ENCODE data around the gene XYLT1. TPM values are rescaled to one million over a fixed set of nuclear protein-coding genes. Genes with fewer than 3 reads are reported as not detected.
A peak's percentile ranks its signal among the peaks of the same experiment; 100 is the strongest.
"Not testable (repeated sequence)": the region's sequence is repeated elsewhere in the genome, so short reads cannot be mapped to it uniquely, and the experiment has no call there.

XYLT1 gene
- polyA plus RNA-seq, 1 donor (not counting 4 experiments of a cell fraction or from before 2014, with no cell fraction given) = 4.4 TPM

DNA sequence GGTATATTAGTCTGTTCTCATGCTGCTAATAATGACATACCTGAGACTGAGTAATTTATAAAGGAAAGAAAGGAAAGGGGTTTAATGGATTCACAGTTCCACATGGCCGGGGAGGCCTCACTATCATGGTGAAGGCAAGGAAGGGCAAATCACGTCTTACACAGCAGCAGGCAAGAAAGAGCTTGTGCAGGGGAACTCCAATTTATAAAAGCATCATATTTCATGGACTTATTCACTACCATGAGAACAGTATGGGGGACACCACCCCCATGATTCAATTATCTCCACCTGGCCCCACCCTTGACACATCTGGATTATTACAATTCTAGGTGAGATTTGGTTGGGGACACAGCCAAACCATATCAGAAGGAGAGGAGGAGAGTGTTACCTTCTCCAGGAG lies 17.7 kb upstream of the XYLT1 start:
- no peak overlapping the region for H3K9ac ChIP-seq (ENCODE audit: control insufficient read depth, extremely low read depth, insufficient read depth, low read length)
- H3K9me3 ChIP-seq (ENCODE audit: control insufficient read depth, low read depth, low read length) = no peaks in the 10 kb centered on the region
- no peak for FAIRE-seq
- H3K27ac ChIP-seq (ENCODE audit: control insufficient read depth, insufficient read depth, low read length) = no peak overlapping the region
- no peaks in the 10 kb centered on the region for H3K9me1 ChIP-seq (ENCODE audit: control insufficient read depth, extremely low read depth, insufficient read depth, low read length)
- no peaks in the 10 kb centered on the region for H4K20me1 ChIP-seq (ENCODE audit: control insufficient read depth, extremely low read depth, insufficient read depth, low read length)
- dilution Hi-C loops (cut with MboI; ENCODE audit: extremely low pct_ligation_motif_present, low sequenced_read_pairs) = no loop called here
- H3K4me1 ChIP-seq (ENCODE audit: control insufficient read depth, extremely low read depth, insufficient read depth, low read length) = peaks cover 8% of the 10 kb centered on the region
- peak overlapping the region; percentile 47 for H2AFZ ChIP-seq (ENCODE audit: control insufficient read depth, low read length)
- H3K36me3 ChIP-seq (ENCODE audit: control insufficient read depth in 2 of 2, extremely low read depth in 1 of 2, insufficient read depth in 2 of 2, low read length in 2 of 2) = no peaks in the 10 kb centered on the region
- DNase-seq (ENCODE audit: low read depth, low spot score) = no peak
- no peak for TF ChIP-seq EZH2 (IDR thresholded peaks at IDR 0.05; ENCODE audit: low read length)
- TF ChIP-seq, protein P1, sequence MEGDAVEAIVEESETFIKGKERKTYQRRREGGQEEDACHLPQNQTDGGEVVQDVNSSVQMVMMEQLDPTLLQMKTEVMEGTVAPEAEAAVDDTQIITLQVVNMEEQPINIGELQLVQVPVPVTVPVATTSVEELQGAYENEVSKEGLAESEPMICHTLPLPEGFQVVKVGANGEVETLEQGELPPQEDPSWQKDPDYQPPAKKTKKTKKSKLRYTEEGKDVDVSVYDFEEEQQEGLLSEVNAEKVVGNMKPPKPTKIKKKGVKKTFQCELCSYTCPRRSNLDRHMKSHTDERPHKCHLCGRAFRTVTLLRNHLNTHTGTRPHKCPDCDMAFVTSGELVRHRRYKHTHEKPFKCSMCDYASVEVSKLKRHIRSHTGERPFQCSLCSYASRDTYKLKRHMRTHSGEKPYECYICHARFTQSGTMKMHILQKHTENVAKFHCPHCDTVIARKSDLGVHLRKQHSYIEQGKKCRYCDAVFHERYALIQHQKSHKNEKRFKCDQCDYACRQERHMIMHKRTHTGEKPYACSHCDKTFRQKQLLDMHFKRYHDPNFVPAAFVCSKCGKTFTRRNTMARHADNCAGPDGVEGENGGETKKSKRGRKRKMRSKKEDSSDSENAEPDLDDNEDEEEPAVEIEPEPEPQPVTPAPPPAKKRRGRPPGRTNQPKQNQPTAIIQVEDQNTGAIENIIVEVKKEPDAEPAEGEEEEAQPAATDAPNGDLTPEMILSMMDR (optimal IDR thresholded peaks at IDR 0.05 in 1 of 3, IDR thresholded peaks at IDR 0.05 in 1 of 3, conservative IDR thresholded peaks at IDR 0.05 in 1 of 3; ENCODE audit: extremely low read depth in 1 of 3, insufficient read depth in 2 of 3, low read length in 3 of 3) = no peak
- H3K4me2 ChIP-seq (ENCODE audit: control insufficient read depth, extremely low read depth, insufficient read depth, low read depth, low read length) = no peak overlapping the region
- H3K27me3 ChIP-seq (ENCODE audit: control insufficient read depth, extremely low read depth, insufficient read depth, low read length) = no peaks in the 10 kb centered on the region
- H3K79me2 ChIP-seq (ENCODE audit: control insufficient read depth, insufficient read depth, low read length) = no peaks in the 10 kb centered on the region
- H3K4me3 ChIP-seq (ENCODE audit: control insufficient read depth in 2 of 3, extremely low read depth in 1 of 3, insufficient read depth in 2 of 3, low read depth in 1 of 3, low read length in 3 of 3) = no peak overlapping the region

DNA sequence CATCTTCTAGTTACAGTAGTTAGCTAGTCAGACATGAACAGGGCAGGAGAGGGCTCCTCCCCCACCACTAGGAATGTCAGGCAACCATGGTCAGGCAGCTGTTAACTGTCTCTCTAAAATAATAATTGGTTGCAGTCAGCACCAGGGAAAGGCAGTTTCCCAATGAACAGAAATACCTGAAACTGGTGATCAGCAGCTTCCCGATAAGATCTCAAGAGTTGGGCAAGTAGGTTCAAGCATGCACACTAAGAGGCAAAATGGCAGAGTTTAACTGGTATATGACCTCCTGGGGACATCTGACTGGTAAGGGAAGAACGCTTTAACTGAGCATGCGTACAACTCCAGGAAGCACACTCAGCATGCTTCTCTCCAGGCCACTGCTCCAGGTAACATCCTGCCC lies 12.6 kb upstream of the XYLT1 start:
- Histone ChIP-seq H3K27me3 (ENCODE audit: control insufficient read depth, extremely low read depth, insufficient read depth, low read length) (no peaks in the 10 kb centered on the region), H3K9ac (ENCODE audit: control insufficient read depth, extremely low read depth, insufficient read depth, low read length) (no peak overlapping the region), H3K9me3 (ENCODE audit: control insufficient read depth, low read depth, low read length) (no peaks in the 10 kb centered on the region), H3K4me3 (ENCODE audit: control insufficient read depth in 2 of 3, extremely low read depth in 1 of 3, insufficient read depth in 2 of 3, low read depth in 1 of 3, low read length in 3 of 3) (peak overlapping the region; percentile 32 to 34 (median 33)), H4K20me1 (ENCODE audit: control insufficient read depth, extremely low read depth, insufficient read depth, low read length) (no peaks in the 10 kb centered on the region), H3K4me1 (ENCODE audit: control insufficient read depth, extremely low read depth, insufficient read depth, low read length) (peaks cover 14% of the 10 kb centered on the region), H2AFZ (ENCODE audit: control insufficient read depth, low read length) (peak overlapping the region; percentile 32), H3K79me2 (ENCODE audit: control insufficient read depth, insufficient read depth, low read length) (no peaks in the 10 kb centered on the region), H3K4me2 (ENCODE audit: control insufficient read depth, extremely low read depth, insufficient read depth, low read depth, low read length) (peak overlapping the region; percentile 68), H3K27ac (ENCODE audit: control insufficient read depth, insufficient read depth, low read length) (peak overlapping the region; percentile 30), H3K9me1 (ENCODE audit: control insufficient read depth, extremely low read depth, insufficient read depth, low read length) (no peaks in the 10 kb centered on the region), H3K36me3 (ENCODE audit: control insufficient read depth in 2 of 2, extremely low read depth in 1 of 2, insufficient read depth in 2 of 2, low read length in 2 of 2) (no peaks in the 10 kb centered on the region)
- DNase-seq (ENCODE audit: low read depth, low spot score) (peak; percentile 45), FAIRE-seq (peak; percentile 95)
- dilution Hi-C loops (cut with MboI; ENCODE audit: extremely low pct_ligation_motif_present, low sequenced_read_pairs) = no loop called here
- TF ChIP-seq, protein P1 (optimal IDR thresholded peaks at IDR 0.05 in 1 of 3, IDR thresholded peaks at IDR 0.05 in 1 of 3, conservative IDR thresholded peaks at IDR 0.05 in 1 of 3; ENCODE audit: extremely low read depth in 1 of 3, insufficient read depth in 2 of 3, low read length in 3 of 3) = no peak
- TF ChIP-seq EZH2 (IDR thresholded peaks at IDR 0.05; ENCODE audit: low read length) = no peak

DNA sequence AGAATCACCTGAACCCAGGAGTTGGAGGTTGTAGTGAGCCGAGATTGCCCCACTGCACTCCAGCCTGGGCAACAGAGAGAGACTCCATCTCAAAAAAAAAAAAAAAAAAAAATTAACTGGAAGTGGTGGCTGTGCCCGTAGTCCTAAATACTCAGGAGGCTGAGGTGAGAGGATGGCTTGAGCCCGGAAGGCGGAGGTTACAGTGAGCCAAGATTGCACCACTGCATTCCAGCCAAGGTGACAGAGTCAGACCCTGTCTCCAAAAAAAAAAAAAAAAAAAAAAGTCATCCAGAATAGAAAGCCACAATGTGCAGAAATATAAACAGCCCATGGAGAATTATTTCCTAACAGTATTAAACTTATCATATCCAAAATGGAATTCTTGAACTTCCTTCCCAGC lies 11.6 kb upstream of the XYLT1 start:
- not testable (repeated sequence) for DNase-seq (ENCODE audit: low read depth, low spot score); FAIRE-seq

More for the DNA sequence above, 11.6 kb upstream of the XYLT1 start:
- Histone ChIP-seq H3K4me1 (ENCODE audit: control insufficient read depth, extremely low read depth, insufficient read depth, low read length) (peaks cover 12% of the 10 kb centered on the region), H3K4me2 (ENCODE audit: control insufficient read depth, extremely low read depth, insufficient read depth, low read depth, low read length) (peak overlapping the region; percentile 68), H3K4me3 (ENCODE audit: control insufficient read depth in 2 of 3, extremely low read depth in 1 of 3, insufficient read depth in 2 of 3, low read depth in 1 of 3, low read length in 3 of 3) (peak overlapping the region in 2 of 3 experiments; percentile 33 to 34)
- H2AFZ ChIP-seq (ENCODE audit: control insufficient read depth, low read length); H3K36me3 ChIP-seq (ENCODE audit: control insufficient read depth in 2 of 2, extremely low read depth in 1 of 2, insufficient read depth in 2 of 2, low read length in 2 of 2); H4K20me1 ChIP-seq (ENCODE audit: control insufficient read depth, extremely low read depth, insufficient read depth, low read length); H3K9me3 ChIP-seq (ENCODE audit: control insufficient read depth, low read depth, low read length); H3K27ac ChIP-seq (ENCODE audit: control insufficient read depth, insufficient read depth, low read length); H3K27me3 ChIP-seq (ENCODE audit: control insufficient read depth, extremely low read depth, insufficient read depth, low read length); dilution Hi-C loops (cut with MboI; ENCODE audit: extremely low pct_ligation_motif_present, low sequenced_read_pairs); H3K9me1 ChIP-seq (ENCODE audit: control insufficient read depth, extremely low read depth, insufficient read depth, low read length); H3K79me2 ChIP-seq (ENCODE audit: control insufficient read depth, insufficient read depth, low read length); H3K9ac ChIP-seq (ENCODE audit: control insufficient read depth, extremely low read depth, insufficient read depth, low read length): not testable (repeated sequence)
